OCI-LY3 (cell line): Measurements from ENCODE around the gene FUT4.
"Not testable (repeated sequence)": the region's sequence is repeated elsewhere in the genome, so short reads cannot be mapped to it uniquely, and the experiment has no call there.

ENCODE experiments used
- H2AFZ ChIP-seq: fragments of 200-600, 300-600 bp; shearing (Covaris generic); 2 replicates; pipeline ENCODE4 v1.6.0; 2014; ENCODE audit warnings: antibody characterized with exemption, low read depth, low read length
- H3K27ac ChIP-seq: fragments of 200-600, 300-600 bp; sonication (generic); 2 replicates; pipeline ENCODE4 v1.5.1; 2014; ENCODE audit warnings: mild to moderate bottlenecking, low read length, moderate library complexity, mixed read lengths
- H3K27me3 ChIP-seq: fragments of 200-600, 300-600 bp; sonication (generic); 2 replicates; pipeline ENCODE4 v1.6.1; 2014; ENCODE audit warnings: low read depth, low read length, mixed read lengths
- H3K36me3 ChIP-seq: fragments of 200-600, 300-600 bp; sonication (generic); replicated peaks from 2 replicates; pipeline ENCODE3; 2014; ENCODE audit warnings: low read depth, low read length, mixed read lengths
- H3K4me1 ChIP-seq: fragments of 300-600, 200-600 bp; sonication (generic); 2 replicates; pipeline ENCODE4 v1.6.1; 2014; ENCODE audit warnings: low read length, mixed read lengths
- H3K4me2 ChIP-seq: fragments of 200-600, 300-600 bp; sonication (generic); 2 replicates; pipeline ENCODE4 v1.6.1; 2014; ENCODE audit warnings: low read length, mixed read lengths
- H3K4me3 ChIP-seq: fragments of 300-600, 200-600 bp; sonication (generic); 2 replicates; pipeline ENCODE4 v1.5.1; 2014; ENCODE audit warnings: antibody characterized with exemption, mild to moderate bottlenecking, low read length, moderate library complexity
- H3K79me2 ChIP-seq: fragments of 300-600, 200-600 bp; shearing (Covaris generic); 2 replicates; pipeline ENCODE4 v1.6.1; 2014; ENCODE audit warnings: mild to moderate bottlenecking, low read length, mixed read lengths
- H3K9ac ChIP-seq: fragments of 300-600, 200-600 bp; shearing (Covaris generic); 2 replicates; pipeline ENCODE4 v1.6.0; 2014; ENCODE audit warnings: mild to moderate bottlenecking, low read length, moderate library complexity
- H3K9me3 ChIP-seq: fragments of 200-600, 300-600 bp; shearing (Covaris generic); 2 replicates; pipeline ENCODE4 v1.6.1; 2014; ENCODE audit warnings: low read length, mixed read lengths; ENCODE audit not compliant: insufficient read depth
- H4K20me1 ChIP-seq: fragments of 200-600, 300-600 bp; sonication (generic); 2 replicates; pipeline ENCODE4 v1.6.1; 2016; ENCODE audit warnings: low read length, mixed read lengths; ENCODE audit not compliant: insufficient read depth
- EZH2phosphoT487 ChIP-seq: fragments of 200-600 bp; shearing (Covaris generic); IDR thresholded peaks from 2 replicates; pipeline ENCODE4 v1.6.1; 2018; ENCODE audit warnings: antibody characterized with exemption, mixed run types, low read depth
- TF ChIP-seq, protein P1 (sequence below): fragments of 200-600, 300-600 bp; sonication (generic); IDR thresholded peaks from 2 replicates; pipeline ENCODE4 v1.5.1; 2014; ENCODE audit warnings: antibody characterized with exemption, low read length, low read depth

FUT4 gene

DNA sequence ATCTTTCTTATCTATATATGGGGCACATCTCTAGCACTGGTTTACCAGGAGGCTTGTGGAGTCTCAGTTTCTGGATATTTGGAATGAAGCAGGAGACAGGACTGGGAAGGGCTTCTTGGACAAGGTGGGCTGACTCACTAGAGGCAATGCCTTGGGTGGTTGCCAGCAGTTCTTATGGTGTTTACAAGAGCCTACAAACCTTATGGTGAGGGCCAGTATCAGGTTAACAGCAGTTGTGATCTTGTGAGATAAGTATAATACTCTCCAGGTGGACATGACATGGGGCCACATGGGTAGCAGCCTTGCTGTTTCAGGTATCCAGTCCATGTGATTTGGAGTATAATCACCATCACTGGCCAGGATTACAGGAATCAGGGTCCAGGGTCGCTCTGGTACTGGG lies 10.2 kb downstream of the FUT4 start:
- H2AFZ ChIP-seq, result no peak overlapping the region
- no peak overlapping the region for H3K4me2 ChIP-seq
- H3K4me1 ChIP-seq, result peaks cover 27% of the 10 kb centered on the region
- no peaks in the 10 kb centered on the region for H4K20me1 ChIP-seq
- H3K36me3 ChIP-seq, result no peaks in the 10 kb centered on the region
- H3K79me2 ChIP-seq, result no peaks in the 10 kb centered on the region
- TF ChIP-seq, protein P1, sequence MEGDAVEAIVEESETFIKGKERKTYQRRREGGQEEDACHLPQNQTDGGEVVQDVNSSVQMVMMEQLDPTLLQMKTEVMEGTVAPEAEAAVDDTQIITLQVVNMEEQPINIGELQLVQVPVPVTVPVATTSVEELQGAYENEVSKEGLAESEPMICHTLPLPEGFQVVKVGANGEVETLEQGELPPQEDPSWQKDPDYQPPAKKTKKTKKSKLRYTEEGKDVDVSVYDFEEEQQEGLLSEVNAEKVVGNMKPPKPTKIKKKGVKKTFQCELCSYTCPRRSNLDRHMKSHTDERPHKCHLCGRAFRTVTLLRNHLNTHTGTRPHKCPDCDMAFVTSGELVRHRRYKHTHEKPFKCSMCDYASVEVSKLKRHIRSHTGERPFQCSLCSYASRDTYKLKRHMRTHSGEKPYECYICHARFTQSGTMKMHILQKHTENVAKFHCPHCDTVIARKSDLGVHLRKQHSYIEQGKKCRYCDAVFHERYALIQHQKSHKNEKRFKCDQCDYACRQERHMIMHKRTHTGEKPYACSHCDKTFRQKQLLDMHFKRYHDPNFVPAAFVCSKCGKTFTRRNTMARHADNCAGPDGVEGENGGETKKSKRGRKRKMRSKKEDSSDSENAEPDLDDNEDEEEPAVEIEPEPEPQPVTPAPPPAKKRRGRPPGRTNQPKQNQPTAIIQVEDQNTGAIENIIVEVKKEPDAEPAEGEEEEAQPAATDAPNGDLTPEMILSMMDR, result no peak
- TF ChIP-seq EZH2phosphoT487, result no peak
- H3K27me3 ChIP-seq, result no peaks in the 10 kb centered on the region
- H3K9me3 ChIP-seq, result no peaks in the 10 kb centered on the region
- H3K9ac ChIP-seq, result no peak overlapping the region
- H3K4me3 ChIP-seq, result no peak overlapping the region
- no peak overlapping the region for H3K27ac ChIP-seq

DNA sequence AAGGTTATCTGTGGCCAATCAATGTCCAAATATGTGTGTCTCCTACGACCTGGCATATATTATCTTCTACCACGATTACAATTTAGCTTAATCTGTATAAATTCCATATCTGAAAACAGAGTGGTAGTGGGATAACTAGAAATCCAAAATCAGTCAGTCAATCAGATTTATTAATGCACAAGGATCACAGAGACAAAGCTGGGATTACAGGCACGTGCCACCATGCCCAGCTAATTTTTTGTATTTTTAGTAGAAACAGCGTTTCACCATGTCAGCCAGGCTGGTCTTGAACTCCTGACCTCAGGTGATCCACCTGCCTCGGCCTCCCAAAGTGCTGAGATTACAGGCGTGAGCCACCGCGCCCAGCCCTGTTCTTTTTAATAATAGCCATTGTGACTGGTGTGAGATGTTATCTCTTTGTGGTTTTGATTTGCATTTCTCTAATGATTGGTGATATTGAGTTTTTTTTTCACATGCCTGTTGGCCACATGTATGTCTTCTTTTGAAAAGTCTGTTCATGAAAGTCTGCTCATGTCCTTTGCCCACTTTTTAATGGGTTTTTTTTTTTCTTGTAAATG lies 12.1 kb downstream of the FUT4 start:
- H3K79me2 ChIP-seq, H4K20me1 ChIP-seq, H3K36me3 ChIP-seq, H3K27ac ChIP-seq, H3K9ac ChIP-seq, H3K27me3 ChIP-seq, H3K4me3 ChIP-seq, H2AFZ ChIP-seq, H3K9me3 ChIP-seq, H3K4me2 ChIP-seq: not testable (repeated sequence)
- peaks cover 14% of the 10 kb centered on the region for H3K4me1 ChIP-seq

DNA sequence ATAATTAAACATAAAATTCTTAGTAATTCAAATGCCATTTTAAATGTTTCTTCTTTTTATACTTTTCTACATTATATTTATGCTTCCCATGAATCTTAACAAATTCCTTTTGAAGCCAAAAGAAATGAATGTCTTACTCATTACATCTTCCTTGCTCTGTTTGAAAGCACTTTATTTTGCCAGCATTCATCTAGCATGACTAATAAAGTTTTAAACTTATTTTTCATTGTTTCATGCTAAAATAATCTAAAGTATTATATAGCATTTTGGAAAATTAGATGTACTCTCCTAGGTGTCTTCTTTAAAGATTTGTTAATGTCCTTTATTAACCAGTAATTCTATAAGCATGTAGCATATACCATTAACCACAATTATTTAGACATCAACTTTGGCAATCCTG lies 13.7 kb downstream of the FUT4 start:
- Histone ChIP-seq H3K4me1 (peaks cover 6% of the 10 kb centered on the region), H3K9me3 (no peaks in the 10 kb centered on the region), H3K27ac (no peak overlapping the region), H4K20me1 (no peaks in the 10 kb centered on the region), H3K36me3 (no peaks in the 10 kb centered on the region), H3K4me3 (no peak overlapping the region), H3K9ac (no peak overlapping the region), H3K4me2 (no peak overlapping the region), H2AFZ (no peak overlapping the region), H3K27me3 (no peaks in the 10 kb centered on the region), H3K79me2 (no peaks in the 10 kb centered on the region)
- no peak for TF ChIP-seq EZH2phosphoT487
- TF ChIP-seq, protein P1, result no peak

DNA sequence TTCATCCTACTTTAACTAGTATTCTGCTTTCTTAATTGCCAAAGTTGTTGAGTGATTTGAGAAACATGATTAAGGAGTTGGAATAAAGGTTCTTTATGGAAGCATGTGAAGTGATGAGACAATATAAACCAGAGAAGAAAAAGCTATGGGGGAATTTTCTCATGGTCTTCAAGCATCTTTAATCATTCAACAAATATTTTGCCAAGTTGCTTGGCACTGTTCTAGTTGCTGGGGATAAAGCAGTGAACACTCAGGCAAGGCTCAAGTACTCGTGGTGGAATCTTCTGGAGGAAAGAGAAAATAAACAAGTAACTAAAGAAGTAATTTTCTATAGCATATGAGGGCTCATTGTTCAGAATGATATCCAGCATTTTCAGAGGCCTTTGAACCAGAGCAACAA lies 14.3 kb downstream of the FUT4 start:
- H3K27ac ChIP-seq, result no peak overlapping the region
- no peaks in the 10 kb centered on the region for H3K36me3 ChIP-seq
- no peaks in the 10 kb centered on the region for H4K20me1 ChIP-seq
- no peak overlapping the region for H3K4me2 ChIP-seq
- no peak overlapping the region for H3K9ac ChIP-seq
- no peak overlapping the region for H3K4me3 ChIP-seq
- TF ChIP-seq, protein P1, result no peak
- TF ChIP-seq EZH2phosphoT487, result no peak
- H2AFZ ChIP-seq, result no peak overlapping the region
- H3K27me3 ChIP-seq, result no peaks in the 10 kb centered on the region
- peaks cover 6% of the 10 kb centered on the region for H3K4me1 ChIP-seq
- no peaks in the 10 kb centered on the region for H3K79me2 ChIP-seq
- no peaks in the 10 kb centered on the region for H3K9me3 ChIP-seq

DNA sequence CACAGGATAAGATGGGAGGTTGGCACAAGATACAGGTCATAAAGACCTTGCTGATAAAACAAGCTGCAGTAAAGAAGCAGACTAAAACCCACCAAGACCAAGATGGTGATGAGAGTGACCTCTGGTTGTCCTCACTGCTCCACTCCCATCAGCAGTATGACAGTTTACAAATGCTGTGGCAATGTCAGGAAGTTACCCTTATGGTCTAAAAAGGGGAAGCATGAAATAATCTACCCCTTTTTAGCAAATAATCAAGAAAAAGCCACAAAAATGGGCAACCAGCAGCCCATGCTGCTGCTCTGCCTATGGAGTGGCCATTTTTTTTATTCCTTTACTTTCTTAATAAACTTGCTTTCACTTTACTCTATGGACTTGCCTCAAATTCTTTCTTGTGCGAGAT lies 14.7 kb downstream of the FUT4 start:
- Histone ChIP-seq H3K4me1 (peaks cover 6% of the 10 kb centered on the region), H3K4me3 (no peak overlapping the region), H3K79me2 (no peaks in the 10 kb centered on the region), H3K27me3 (no peaks in the 10 kb centered on the region), H4K20me1 (no peaks in the 10 kb centered on the region), H3K4me2 (no peak overlapping the region), H2AFZ (no peak overlapping the region), H3K9me3 (no peaks in the 10 kb centered on the region), H3K27ac (no peak overlapping the region), H3K36me3 (no peaks in the 10 kb centered on the region), H3K9ac (no peak overlapping the region)
- TF ChIP-seq EZH2phosphoT487, result no peak
- TF ChIP-seq, protein P1, result no peak
